IMR-90 (cell line): ENCODE data around the gene SLC29A2. TPM values are rescaled to one million over a fixed set of nuclear protein-coding genes. Genes with fewer than 3 reads are reported as not detected.

Experiments used
- CEBPB ChIP-seq: IDR thresholded peaks from 2 replicates; pipeline ENCODE4 v1.6.1; 2012; ENCODE audit warnings: low read depth, low read length, improper control_type of control experiment
- NFE2L2 ChIP-seq: fragments of 150-350 bp; IDR thresholded peaks from 2 replicates; pipeline ENCODE4 v1.6.1; 2016; ENCODE audit warnings: low read depth, mild to moderate bottlenecking, low read length
- POLR2A ChIP-seq: IDR thresholded peaks from 2 replicates; pipeline ENCODE4 v1.6.1; 2012; ENCODE audit warnings: mild to moderate bottlenecking, low read depth, low read length
- RCOR1 ChIP-seq: IDR thresholded peaks from 2 replicates; pipeline ENCODE4 v1.6.1; 2012; ENCODE audit warnings: mild to moderate bottlenecking, low read length, improper control_type of control experiment; ENCODE audit not compliant: insufficient replicate concordance
- RFX5 ChIP-seq: IDR thresholded peaks from 2 replicates; pipeline ENCODE4 v1.8.0; 2012; ENCODE audit warnings: low read depth, mild to moderate bottlenecking, low read length, moderate library complexity
- polyA plus RNA-seq, 3 experiments: library from polyadenylated mRNA; depleted of rRNA; stranded (reverse); fragments of >200 nt; gene quantifications; 2 replicates each; pipeline ENCODE4 v1.2.3, GENCODE V29; 2012; ENCODE audit warnings: low replicate concordance in 1 of 3
- total RNA-seq: library from RNA; depleted of rRNA; stranded (reverse); fragments of >200 nt; gene quantifications from 2 replicates; pipeline ENCODE4 v1.2.3, GENCODE V29; 2012
- TF ChIP-seq, protein P1 (sequence below): fragments of 150-350 bp; IDR thresholded peaks from 2 replicates; pipeline ENCODE4 v1.6.1; 2017; ENCODE audit warnings: mild to moderate bottlenecking, antibody characterized with exemption, low read length, low read depth

SLC29A2 gene
- total and polyA plus RNA-seq, 2 of the 4 experiments (the other 2 are of a cell fraction), result under 0.01 to 1.2 TPM

DNA sequence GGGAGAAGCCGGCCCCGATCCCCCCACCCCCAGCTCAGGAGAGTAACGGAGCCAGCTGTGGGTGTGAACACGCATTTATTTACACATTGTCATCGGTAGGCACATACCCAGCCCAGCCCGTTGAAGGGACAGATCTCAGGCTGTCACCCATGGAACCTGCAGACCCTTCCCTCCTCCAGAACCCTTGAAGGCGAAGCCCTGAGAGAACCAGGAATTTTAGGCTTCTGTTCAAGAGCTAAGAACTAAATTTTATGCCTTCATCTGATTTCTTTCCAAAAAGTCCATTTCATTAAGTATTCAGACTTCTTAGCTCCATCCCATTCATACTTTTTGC, 26.3 kb downstream of the SLC29A2 start (continued):
- TF ChIP-seq NFE2L2 (no peak), RFX5 (no peak), CEBPB (no peak), RCOR1 (no peak), POLR2A (no peak)
- TF ChIP-seq, protein P1, sequence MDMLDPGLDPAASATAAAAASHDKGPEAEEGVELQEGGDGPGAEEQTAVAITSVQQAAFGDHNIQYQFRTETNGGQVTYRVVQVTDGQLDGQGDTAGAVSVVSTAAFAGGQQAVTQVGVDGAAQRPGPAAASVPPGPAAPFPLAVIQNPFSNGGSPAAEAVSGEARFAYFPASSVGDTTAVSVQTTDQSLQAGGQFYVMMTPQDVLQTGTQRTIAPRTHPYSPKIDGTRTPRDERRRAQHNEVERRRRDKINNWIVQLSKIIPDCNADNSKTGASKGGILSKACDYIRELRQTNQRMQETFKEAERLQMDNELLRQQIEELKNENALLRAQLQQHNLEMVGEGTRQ, result no peak
